Vagina (tissue), 2 donors: ENCODE measurements around the gene ARHGAP24.

Experiments
- POLR2A ChIP-seq, 2 donors: fragments of 450-650 bp; IDR thresholded peaks; one replicate each; pipeline ENCODE4 v1.6.1; 2017; ENCODE audit warnings: antibody characterized with exemption in 2 of 2, mild to moderate bottlenecking in 2 of 2, moderate library complexity in 2 of 2
- POLR2AphosphoS5 ChIP-seq, 2 donors: sonication (generic); formaldehyde crosslinking; IDR thresholded peaks; one replicate each; pipeline ENCODE4 v1.9.0; 2017; ENCODE audit warnings: antibody characterized with exemption in 2 of 2, mild to moderate bottlenecking in 2 of 2, low read depth in 1 of 2; ENCODE audit not compliant: insufficient read depth in 1 of 2

DNA sequence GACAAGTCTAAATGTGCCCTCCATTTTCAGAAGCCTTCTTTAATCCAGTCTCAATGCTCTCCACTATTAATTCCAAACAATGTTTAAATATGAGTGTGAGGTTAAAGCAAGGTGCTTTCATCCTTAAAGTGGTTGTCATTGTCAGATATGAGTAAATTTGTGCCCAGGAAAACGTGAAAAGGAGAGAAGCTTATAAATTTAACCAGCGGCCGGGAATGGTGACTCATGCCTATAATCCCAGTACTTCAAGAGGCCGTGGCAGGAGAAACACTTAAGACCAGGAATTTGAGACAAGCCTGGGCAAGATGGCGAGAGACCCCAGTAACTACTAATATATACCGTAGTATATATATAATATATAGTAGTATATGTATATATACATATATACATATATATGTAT, 270.0 kb downstream of the ARHGAP24 start:
- TF ChIP-seq POLR2A (IDR thresholded peaks at IDR 0.05) (no peak), POLR2AphosphoS5 (IDR thresholded peaks at IDR 0.05; ENCODE audit: insufficient read depth in 1 of 2, low read depth in 1 of 2) (no peak)
